CD4-positive, alpha-beta memory T cell (primary cell): ENCODE data around the gene VPS13A. TPM values are rescaled to one million over a fixed set of nuclear protein-coding genes. Genes with fewer than 3 reads are reported as not detected.

Experiments used
- CTCF ChIA-PET: fragments of 350-600 bp; sonication (Branson Sonifier 250); formaldehyde crosslinking; loops from one replicate; lab custom pipeline; 2021; ENCODE audit warnings: inconsistent platforms; ENCODE audit not compliant: partially characterized antibody; lab: Charles Lee
- POLR2A ChIA-PET: fragments of 350-600 bp; sonication (Branson Sonifier 250); formaldehyde crosslinking; loops from one replicate; lab custom pipeline; 2021; ENCODE audit not compliant: partially characterized antibody; lab: Charles Lee
- DNase-seq, 5 donors: peaks; one replicate each; pipeline versions ENCODE4 v3.0.0 to v3.0.0-alpha.2; 2020 to 2022; ENCODE audit warnings: mixed read lengths in 1 of 5
- H3K27ac ChIP-seq: one replicate; pipeline ENCODE4 v1.7.0; 2013; ENCODE audit warnings: low read depth, low read length
- H3K27me3 ChIP-seq: 2 replicates; pipeline ENCODE4 v1.7.0; 2013; ENCODE audit warnings: mild to moderate bottlenecking, low read length, moderate library complexity; ENCODE audit not compliant: insufficient read depth
- H3K36me3 ChIP-seq: 2 replicates; pipeline ENCODE4 v1.7.0; 2013; ENCODE audit warnings: mild to moderate bottlenecking, low read length, moderate library complexity; ENCODE audit not compliant: insufficient read depth
- H3K4me1 ChIP-seq: 2 replicates; pipeline ENCODE4 v1.7.0; 2013; ENCODE audit warnings: mild to moderate bottlenecking, low read length, moderate library complexity; ENCODE audit not compliant: insufficient read depth
- H3K4me3 ChIP-seq, 2 donors: one replicate each; pipeline ENCODE4 v1.7.0; 2013; ENCODE audit warnings: low read length in 2 of 2, mild to moderate bottlenecking in 1 of 2
- H3K9me3 ChIP-seq, 2 donors: one replicate each; pipeline ENCODE4 v1.7.0; 2013; ENCODE audit warnings: low read length in 2 of 2, control low read depth in 1 of 2; ENCODE audit not compliant: control insufficient read depth in 1 of 2
- H3K27ac Mint-ChIP-seq, 7 donors: one replicate each; pipeline ENCODE4 v1.8.0; 2020 to 2021; ENCODE audit warnings: mixed read lengths in 7 of 7, mild to moderate bottlenecking in 6 of 7, inconsistent platforms in 3 of 7, moderate library complexity in 3 of 7
- H3K27me3 Mint-ChIP-seq, 2 donors: one replicate each; pipeline ENCODE4 v1.8.0; 2020 to 2021; ENCODE audit warnings: mixed read lengths in 2 of 2
- H3K36me3 Mint-ChIP-seq, 2 donors: one replicate each; pipeline ENCODE4 v1.8.0; 2020 to 2021; ENCODE audit warnings: mixed read lengths in 2 of 2, inconsistent platforms in 1 of 2, mild to moderate bottlenecking in 1 of 2
- H3K4me1 Mint-ChIP-seq, 4 donors: one replicate each; pipeline ENCODE4 v1.8.0; 2020 to 2021; ENCODE audit warnings: mixed read lengths in 4 of 4, mild to moderate bottlenecking in 1 of 4
- H3K4me3 Mint-ChIP-seq, 8 donors: one replicate each; pipeline ENCODE4 v1.8.0; 2020 to 2021; ENCODE audit warnings: mixed read lengths in 8 of 8, mild to moderate bottlenecking in 7 of 8, moderate library complexity in 6 of 8, inconsistent platforms in 3 of 8
- H3K9me3 Mint-ChIP-seq, 8 donors: one replicate each; pipeline ENCODE4 v1.8.0; 2020 to 2021; ENCODE audit warnings: mixed read lengths in 8 of 8, mild to moderate bottlenecking in 5 of 8, inconsistent platforms in 3 of 8, moderate library complexity in 1 of 8
- intact Hi-C: fragments of 100-400 bp; cut with micrococcal nuclease; formaldehyde crosslinking; loops from one replicate; pipeline ENCODE4 v1.15.1; 2023
- polyA plus RNA-seq, 2 donors: library from polyadenylated mRNA; unstranded; fragments of 300-500 nt; fragmentation: Illumina TruSeq; gene quantifications; one replicate each; pipeline ENCODE4 v1.2.3, GENCODE V29; 2021
- total RNA-seq, 2 experiments: library from RNA; stranded (reverse); gene quantifications; one replicate each; pipeline ENCODE4 v1.2.3, GENCODE V29; 2021

VPS13A gene
- total and polyA plus RNA-seq, 4 experiments from 2014 or later, result 1.7 to 58.2 (median 30.1) TPM

GRCh38 chr9:77183581-77183980 is 6.2 kb downstream of the VPS13A start:
- H3K36me3 ChIP-seq, result no peaks in the 10 kb centered on the region
- H3K36me3 Mint-ChIP-seq, result peaks cover 3 to 10% of the 10 kb centered on the region in 2 donors
- H3K27me3 ChIP-seq, result no peaks in the 10 kb centered on the region
- H3K27ac ChIP-seq, result no peak overlapping the region
- ChIA-PET CTCF (interaction anchor here (1.2 kb wide), 1 partner anchor 16 kb away, joined by 3 read pairs; no protein-coding TSS in a partner anchor), POLR2A (no interaction called here)
- H3K4me1 Mint-ChIP-seq, result peaks cover 20 to 42% (median 32%) of the 10 kb centered on the region in 4 donors
- no peaks in the 10 kb centered on the region for H3K27me3 Mint-ChIP-seq
- no peaks in the 10 kb centered on the region for H3K9me3 Mint-ChIP-seq
- H3K27ac Mint-ChIP-seq, result no peak overlapping the region
- H3K4me3 ChIP-seq, result no peak overlapping the region
- intact Hi-C loops, result no loop called here
- H3K4me1 ChIP-seq, result peaks cover 21% of the 10 kb centered on the region
- no peak for DNase-seq
- no peak overlapping the region for H3K4me3 Mint-ChIP-seq
- no peaks in the 10 kb centered on the region for H3K9me3 ChIP-seq

GRCh38 chr9:77188242-77188641 is 10.9 kb downstream of the VPS13A start:
- Mint-ChIP-seq H3K36me3 (peaks cover 2 to 14% of the 10 kb centered on the region in 2 donors), H3K9me3 (peaks cover 0 to 2% (median 0%) of the 10 kb centered on the region in 8 donors), H3K4me1 (peaks cover 36 to 62% (median 49%) of the 10 kb centered on the region in 4 donors), H3K27ac (no peak overlapping the region), H3K4me3 (no peak overlapping the region), H3K27me3 (no peaks in the 10 kb centered on the region)
- ChIA-PET CTCF (no interaction called here), POLR2A (interaction anchor here (0.6 kb wide), 1 partner anchor 11 kb away, joined by 3 read pairs; no protein-coding TSS in a partner anchor)
- H3K27me3 ChIP-seq, result no peaks in the 10 kb centered on the region
- H3K4me1 ChIP-seq, result peaks cover 13% of the 10 kb centered on the region
- no peak for DNase-seq
- no peak overlapping the region for H3K27ac ChIP-seq
- intact Hi-C loops, result no loop called here
- no peaks in the 10 kb centered on the region for H3K9me3 ChIP-seq
- H3K4me3 ChIP-seq, result no peak overlapping the region
- no peaks in the 10 kb centered on the region for H3K36me3 ChIP-seq

GRCh38 chr9:77194423-77194822 is 17.1 kb downstream of the VPS13A start:
- Mint-ChIP-seq H3K27ac (peak overlapping the region in 1 of 7 donors; percentile 19), H3K4me3 (no peak overlapping the region), H3K36me3 (no peaks in the 10 kb centered on the region), H3K4me1 (peaks cover 29 to 59% (median 48%) of the 10 kb centered on the region in 4 donors), H3K27me3 (no peaks in the 10 kb centered on the region), H3K9me3 (no peaks in the 10 kb centered on the region)
- Histone ChIP-seq H3K27ac (no peak overlapping the region), H3K36me3 (no peaks in the 10 kb centered on the region), H3K27me3 (no peaks in the 10 kb centered on the region), H3K9me3 (no peaks in the 10 kb centered on the region), H3K4me3 (no peak overlapping the region), H3K4me1 (peaks cover 13% of the 10 kb centered on the region)
- CTCF ChIA-PET, result interaction anchor here (1.1 kb wide), 1 partner anchor 9 kb away, joined by 3 read pairs; no protein-coding TSS in a partner anchor
- POLR2A ChIA-PET, result no interaction called here
- DNase-seq, result no peak
- intact Hi-C loops, result no loop called here

- CTCF ChIA-PET, result interaction anchor here (1.2 kb wide), 1 partner anchor 56 kb away, joined by 4 read pairs; no protein-coding TSS in a partner anchor
- no peak overlapping the region for H3K4me3 Mint-ChIP-seq
- no peaks in the 10 kb centered on the region for H3K4me1 ChIP-seq
- H3K36me3 ChIP-seq, result peaks cover 4% of the 10 kb centered on the region
- peaks cover 22 to 41% of the 10 kb centered on the region in 2 donors for H3K36me3 Mint-ChIP-seq
- no peak overlapping the region for H3K4me3 ChIP-seq
- no peaks in the 10 kb centered on the region for H3K4me1 Mint-ChIP-seq
- H3K9me3 Mint-ChIP-seq, result no peaks in the 10 kb centered on the region
- intact Hi-C loops, result no loop called here
- H3K27ac Mint-ChIP-seq, result no peak overlapping the region
- no peak for DNase-seq
- POLR2A ChIA-PET, result no interaction called here
- H3K27ac ChIP-seq, result no peak overlapping the region
- no peaks in the 10 kb centered on the region for H3K9me3 ChIP-seq
- H3K27me3 ChIP-seq, result no peaks in the 10 kb centered on the region
- no peaks in the 10 kb centered on the region for H3K27me3 Mint-ChIP-seq
These were observed 32.8 kb downstream of the VPS13A start for GRCh38 chr9:77210116-77210515.

- intact Hi-C loops, result no loop called here
- peak overlapping the region in 1 of 7 donors; percentile 4 for H3K27ac Mint-ChIP-seq
- Histone ChIP-seq H3K9me3 (no peaks in the 10 kb centered on the region), H3K4me3 (no peak overlapping the region), H3K27ac (no peak overlapping the region), H3K27me3 (no peaks in the 10 kb centered on the region), H3K36me3 (peaks cover 4% of the 10 kb centered on the region), H3K4me1 (no peaks in the 10 kb centered on the region)
- H3K4me3 Mint-ChIP-seq, result no peak overlapping the region
- DNase-seq, result no peak
- peaks cover 17 to 49% of the 10 kb centered on the region in 2 donors for H3K36me3 Mint-ChIP-seq
- H3K27me3 Mint-ChIP-seq, result no peaks in the 10 kb centered on the region
- no peaks in the 10 kb centered on the region for H3K4me1 Mint-ChIP-seq
- POLR2A ChIA-PET, result no interaction called here
- CTCF ChIA-PET, result no interaction called here
- H3K9me3 Mint-ChIP-seq, result no peaks in the 10 kb centered on the region
These were observed 34.2 kb downstream of the VPS13A start for GRCh38 chr9:77211561-77211960.

- CTCF ChIA-PET, result no interaction called here
- no peaks in the 10 kb centered on the region for H3K9me3 ChIP-seq
- Mint-ChIP-seq H3K27ac (no peak overlapping the region), H3K4me1 (no peaks in the 10 kb centered on the region), H3K4me3 (no peak overlapping the region), H3K36me3 (peaks cover 21 to 55% of the 10 kb centered on the region in 2 donors), H3K27me3 (no peaks in the 10 kb centered on the region), H3K9me3 (no peaks in the 10 kb centered on the region)
- POLR2A ChIA-PET, result no interaction called here
- peaks cover 4% of the 10 kb centered on the region for H3K36me3 ChIP-seq
- intact Hi-C loops, result no loop called here
- H3K4me1 ChIP-seq, result no peaks in the 10 kb centered on the region
- no peak overlapping the region for H3K27ac ChIP-seq
- no peaks in the 10 kb centered on the region for H3K27me3 ChIP-seq
- no peak for DNase-seq
- H3K4me3 ChIP-seq, result no peak overlapping the region
These were observed 35.5 kb downstream of the VPS13A start for GRCh38 chr9:77212801-77213200.

GRCh38 chr9:77215874-77216273 is 38.5 kb downstream of the VPS13A start:
- DNase-seq, result no peak
- no peak overlapping the region for H3K4me3 ChIP-seq
- no peaks in the 10 kb centered on the region for H3K4me1 Mint-ChIP-seq
- H3K36me3 Mint-ChIP-seq, result peaks cover 37 to 55% of the 10 kb centered on the region in 2 donors
- H3K9me3 Mint-ChIP-seq, result no peaks in the 10 kb centered on the region
- no peak overlapping the region for H3K27ac ChIP-seq
- no peak overlapping the region for H3K4me3 Mint-ChIP-seq
- H3K4me1 ChIP-seq, result no peaks in the 10 kb centered on the region
- POLR2A ChIA-PET, result no interaction called here
- no peaks in the 10 kb centered on the region for H3K27me3 ChIP-seq
- H3K9me3 ChIP-seq, result no peaks in the 10 kb centered on the region
- no peaks in the 10 kb centered on the region for H3K27me3 Mint-ChIP-seq
- H3K36me3 ChIP-seq, result peaks cover 10% of the 10 kb centered on the region
- intact Hi-C loops, result no loop called here
- CTCF ChIA-PET, result interaction anchor here (0.9 to 1.6 kb wide), 3 partner anchors 46 to 241 kb away, joined by 3 to 6 read pairs (median 3); no protein-coding TSS in a partner anchor
- H3K27ac Mint-ChIP-seq, result peak overlapping the region in 3 of 7 donors; percentile 9 to 61 (median 37)
